Measurements from ENCODE around the gene TBC1D9B.
"Not testable (repeated sequence)": the region's sequence is repeated elsewhere in the genome, so short reads cannot be mapped to it uniquely, and the experiment has no call there.

Gene TBC1D9B

DNA sequence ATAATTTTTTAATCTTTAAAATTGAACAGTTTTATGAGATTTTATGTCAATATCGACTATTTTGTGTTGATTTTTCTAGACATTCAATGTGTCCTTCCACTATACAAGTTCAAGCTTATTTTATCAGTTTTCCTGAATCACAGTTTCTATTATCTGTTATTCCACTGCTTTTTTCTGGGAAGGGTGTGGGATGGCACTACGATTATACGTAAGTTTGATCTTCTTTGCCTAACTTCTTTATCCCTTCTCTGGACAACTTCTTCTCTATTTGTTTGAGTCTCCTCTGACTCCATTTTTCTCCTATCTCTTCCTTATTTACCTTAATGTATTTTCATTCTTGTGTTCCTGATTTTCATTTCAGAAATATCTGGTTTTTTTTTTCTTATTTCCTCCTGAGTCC is 24.5 kb downstream of the TBC1D9B start:
- DNase-seq, result no peak

GRCh38 chr5:179882338-179882737 is 25.4 kb downstream of the TBC1D9B start:
- no peak for DNase-seq

DNA sequence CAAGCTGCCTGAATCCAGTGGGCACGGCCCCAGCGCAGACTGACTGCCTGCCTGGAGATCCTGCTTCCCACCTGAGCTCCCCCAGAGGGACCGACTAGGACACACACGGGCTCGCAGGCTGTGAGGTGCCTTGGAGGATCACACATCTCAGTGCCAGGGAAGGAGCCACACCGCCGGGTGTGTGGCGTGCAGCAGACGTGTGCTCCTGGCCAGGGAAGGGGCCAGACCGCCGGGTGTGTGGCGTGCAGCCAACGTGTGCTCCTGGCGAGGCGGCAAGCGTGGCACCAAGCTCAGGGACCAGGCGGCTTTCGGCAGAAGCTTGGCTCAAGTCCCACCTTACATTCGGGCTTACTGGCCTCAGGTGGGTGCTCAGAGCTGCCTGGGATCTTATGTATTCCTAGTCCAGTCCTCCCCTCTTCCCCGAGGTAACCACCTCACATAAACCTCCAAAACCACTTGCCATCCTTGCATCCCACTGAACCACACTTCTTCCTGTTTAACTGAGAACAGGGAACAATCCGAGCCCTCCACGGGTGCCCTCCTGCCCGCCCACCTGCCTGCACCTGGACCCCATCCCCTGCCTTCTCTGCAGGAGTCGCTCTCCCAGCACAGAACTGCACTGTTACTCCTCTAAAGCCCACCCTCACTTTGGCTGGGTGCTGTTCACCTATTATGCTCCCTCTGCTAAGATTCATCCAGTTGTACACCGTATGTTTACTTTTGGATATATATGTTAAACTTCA is 26.7 kb downstream of the TBC1D9B start:
- no peak for DNase-seq

- DNase-seq, result no peak
Measured at GRCh38 chr5:179880066-179880650, 27.5 kb downstream of the TBC1D9B start.

DNA sequence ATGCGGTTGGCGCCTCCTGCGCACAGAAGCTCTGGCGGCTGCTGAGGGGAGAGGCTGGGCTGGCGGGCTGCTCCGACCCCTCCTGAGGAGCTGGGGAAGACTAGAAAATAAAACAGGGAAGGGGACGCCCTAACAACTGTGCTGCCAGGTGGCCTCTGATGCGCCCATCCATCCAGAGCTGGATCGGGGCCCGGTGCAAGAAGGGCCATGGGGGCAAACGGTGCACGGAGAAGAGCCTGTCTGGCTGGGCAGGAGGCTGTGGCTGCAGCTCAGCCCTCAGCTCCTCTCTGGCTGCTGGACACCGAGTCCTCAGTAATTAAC is 28.0 kb downstream of the TBC1D9B start:
- no peak for DNase-seq

GRCh38 chr5:179879003-179879689 is 28.6 kb downstream of the TBC1D9B start:
- no peak for DNase-seq

DNA sequence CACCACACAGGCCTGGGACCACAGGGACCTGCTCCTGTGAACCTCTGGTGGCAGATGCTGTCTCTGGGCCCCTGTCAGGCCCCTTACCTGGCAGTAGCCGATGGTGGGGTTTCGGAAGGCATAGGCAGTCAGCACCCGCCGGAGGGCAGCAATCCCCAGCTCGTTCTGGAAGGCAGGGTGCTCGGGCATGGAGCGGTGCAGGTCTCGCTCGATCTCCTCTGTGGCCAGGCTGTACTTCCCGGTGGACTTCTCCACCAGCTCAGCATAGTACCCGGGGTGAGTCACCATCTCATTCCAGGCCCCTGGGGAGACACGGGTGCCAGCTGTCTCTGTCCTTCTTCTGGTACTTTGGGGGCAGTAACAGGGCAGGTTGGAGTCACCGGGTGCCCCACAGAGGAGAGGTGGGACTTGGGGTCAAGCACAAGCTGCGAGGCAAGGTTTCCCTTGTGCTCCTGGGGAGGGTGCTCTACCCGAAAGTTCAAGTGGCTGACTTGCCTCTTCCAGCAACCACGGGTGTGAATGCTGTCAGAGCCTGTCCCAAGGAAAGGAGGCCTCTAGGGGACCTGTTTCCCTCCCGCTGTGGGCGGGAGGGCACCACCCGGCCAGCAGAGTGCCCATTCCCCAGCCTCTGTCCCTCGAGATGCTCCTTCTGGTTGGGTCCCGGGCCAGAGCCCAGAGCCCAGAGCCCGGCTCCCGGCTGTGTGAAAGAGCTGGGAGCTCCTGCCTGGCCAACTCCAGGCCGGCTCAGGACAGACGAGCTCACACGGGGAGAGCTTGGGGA is 29.3 kb downstream of the TBC1D9B start:
- no peak for DNase-seq

DNA sequence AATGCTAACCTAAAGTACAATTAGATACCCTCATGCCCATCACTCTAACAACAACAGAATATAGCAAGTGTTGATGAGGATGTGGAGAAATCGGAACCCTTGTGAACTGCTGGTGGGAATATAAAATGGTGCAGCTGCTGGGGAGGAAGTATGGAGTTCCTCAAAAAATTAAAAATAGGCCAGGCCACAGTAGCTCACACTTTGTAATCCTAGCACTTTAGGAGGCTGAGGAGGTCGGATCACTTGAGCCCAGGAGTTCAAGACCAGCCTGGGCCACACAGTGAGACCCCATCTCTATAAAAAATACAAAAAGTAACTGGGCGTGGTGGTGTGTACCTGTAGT is 31.1 kb downstream of the TBC1D9B start:
- no peak for DNase-seq

- DNase-seq, result no peak
Measured at GRCh38 chr5:179875741-179876609, 31.7 kb downstream of the TBC1D9B start.

- DNase-seq, result no peak
Measured at GRCh38 chr5:179874536-179875292, 33.0 kb downstream of the TBC1D9B start.

- no peak for DNase-seq
Measured at GRCh38 chr5:179874136-179874535, 33.6 kb downstream of the TBC1D9B start.

DNA sequence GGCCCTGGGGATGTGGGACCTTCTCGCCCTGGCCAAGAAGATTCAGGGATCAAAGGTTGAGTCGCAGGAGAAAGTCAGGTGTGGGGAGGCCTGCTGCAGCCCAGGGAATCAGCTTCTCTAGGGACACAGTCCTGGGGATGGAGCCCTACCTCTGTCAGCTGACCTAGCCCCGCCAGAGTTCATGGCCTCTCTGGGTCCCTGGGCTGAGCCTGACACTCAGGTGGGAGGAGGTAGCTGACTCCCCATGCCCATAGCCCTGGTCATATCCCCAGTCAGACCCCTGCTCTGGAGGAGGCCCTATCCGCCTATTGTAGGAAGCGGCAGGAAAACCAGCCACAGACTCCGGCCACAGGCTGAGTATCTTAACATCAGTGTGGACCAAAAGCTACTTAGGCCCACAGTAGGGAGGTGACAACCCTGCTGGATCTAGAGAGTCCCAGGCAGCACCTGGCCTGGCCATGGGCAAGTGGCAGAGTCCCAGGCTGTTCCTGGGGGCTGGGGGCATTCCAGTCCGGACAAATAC is 34.0 kb downstream of the TBC1D9B start:
- no peak for DNase-seq

DNA sequence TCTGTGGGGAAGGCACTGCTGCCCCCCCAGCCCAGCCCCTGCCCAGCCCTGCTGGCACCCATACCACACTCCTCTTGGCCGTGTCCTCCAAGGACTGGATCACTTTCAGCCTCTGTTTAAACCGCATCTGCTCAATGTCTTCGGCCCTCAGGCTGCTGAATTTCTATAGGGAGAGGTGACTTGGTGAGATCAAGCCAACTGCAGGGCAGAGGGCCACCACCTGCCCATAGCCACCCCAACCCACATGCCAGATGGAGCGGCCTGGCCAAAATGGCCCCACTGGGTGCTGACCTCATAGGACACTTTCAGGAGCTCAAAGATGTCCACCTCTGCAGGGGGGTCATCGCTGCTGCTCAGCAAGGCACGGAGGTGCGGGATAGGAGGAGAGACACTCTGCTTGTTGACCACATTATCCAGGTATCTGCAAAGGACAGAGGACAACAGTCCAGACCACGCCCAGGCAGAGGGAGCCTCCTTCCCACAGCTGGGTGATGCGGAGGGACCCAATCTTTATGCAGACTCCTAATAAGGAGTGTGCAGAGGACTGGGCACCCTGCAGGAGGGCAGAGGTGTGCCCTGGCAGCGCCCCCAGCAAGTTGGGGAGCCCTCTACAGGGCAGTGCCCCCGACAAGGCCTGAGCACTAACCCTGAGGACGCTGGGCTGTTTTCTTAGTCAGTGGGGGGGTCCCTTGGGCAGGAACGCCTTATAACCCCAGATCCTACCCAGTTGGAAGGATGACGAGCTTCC is 34.7 kb downstream of the TBC1D9B start:
- DNase-seq, result no peak

GRCh38 chr5:179872055-179872827 is 35.5 kb downstream of the TBC1D9B start:
- DNase-seq, result no peak

DNA sequence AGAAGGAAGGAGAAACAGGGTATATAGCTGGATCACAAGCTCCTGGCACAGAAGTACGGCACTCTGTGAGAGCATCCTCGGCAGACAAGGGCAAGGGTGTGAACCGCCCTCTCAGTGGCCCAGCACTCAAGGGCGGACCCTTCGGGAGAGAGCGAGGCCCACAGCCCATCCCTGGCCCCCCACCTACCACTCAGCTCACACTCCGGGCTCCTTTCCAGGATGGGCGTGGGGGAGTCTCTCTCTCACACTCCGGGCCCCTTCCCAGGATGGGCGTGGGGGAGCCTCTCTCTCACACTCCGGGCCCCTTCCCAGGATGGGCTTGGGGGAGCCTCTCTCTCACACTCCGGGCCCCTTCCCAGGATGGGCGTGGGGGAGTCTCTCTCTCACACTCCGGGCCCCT is 36.2 kb downstream of the TBC1D9B start:
- DNase-seq, result not testable (repeated sequence)

DNA sequence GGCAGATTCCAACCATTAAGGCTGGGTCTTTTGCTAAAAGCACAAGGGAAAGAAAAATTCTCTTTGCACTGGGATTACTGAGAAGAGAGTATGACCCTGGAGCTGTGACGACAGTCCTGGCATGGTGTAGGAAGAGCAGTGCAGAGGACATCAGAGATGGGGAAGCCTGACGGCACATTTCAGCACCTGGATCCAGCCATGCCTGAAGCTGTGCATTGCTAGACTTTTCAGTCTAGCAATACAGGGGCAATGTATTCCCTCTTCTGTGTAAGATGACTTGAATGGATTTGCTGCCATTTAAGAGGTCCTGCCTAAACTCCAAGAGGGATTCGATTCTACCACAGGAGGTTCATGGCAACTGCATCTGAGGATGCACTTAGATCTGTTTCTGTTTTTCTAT is 36.7 kb downstream of the TBC1D9B start:
- no peak for DNase-seq

- peak; percentile 68 for DNase-seq
Measured at GRCh38 chr5:179870403-179870903, 37.2 kb downstream of the TBC1D9B start.

DNA sequence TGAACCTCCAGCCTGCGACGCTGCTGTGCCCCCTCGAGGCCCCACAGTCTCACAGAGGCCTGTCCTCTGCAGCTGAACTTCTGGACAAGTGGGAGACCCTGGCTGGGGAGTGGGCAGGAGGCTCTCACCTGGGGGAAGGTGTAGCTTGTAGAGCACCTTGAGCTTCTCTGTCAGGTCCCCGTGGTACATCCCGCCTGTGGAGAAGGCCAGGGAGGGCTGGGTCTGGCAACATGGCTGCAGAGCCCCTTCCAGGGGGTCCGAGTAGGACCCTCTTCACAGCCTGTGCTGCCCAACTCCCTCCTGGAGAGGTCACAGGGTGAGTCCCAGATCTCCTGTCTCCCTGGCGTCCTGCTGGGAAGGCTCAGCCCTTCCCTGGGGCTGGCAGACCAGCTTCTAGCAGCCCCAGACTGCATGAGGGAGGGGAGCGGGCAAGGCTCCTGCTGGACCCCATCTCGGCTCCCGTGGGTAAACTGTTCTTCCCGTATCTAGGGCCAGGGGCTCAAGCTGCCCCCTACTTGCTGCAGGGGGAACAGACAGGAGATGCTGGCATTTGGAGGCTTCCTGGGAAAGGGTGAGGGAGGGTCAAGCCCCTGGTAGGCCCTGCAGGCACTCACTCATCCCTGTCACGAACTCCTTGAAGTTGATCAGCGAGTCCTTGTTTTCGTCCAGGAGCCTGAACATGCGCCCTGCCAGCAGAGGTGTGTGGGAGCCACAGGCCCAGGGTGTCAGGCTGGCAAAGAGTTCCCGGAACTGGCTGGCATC is 37.9 kb downstream of the TBC1D9B start:
- no peak for DNase-seq

GRCh38 chr5:179869101-179869500 is 38.6 kb downstream of the TBC1D9B start:
- DNase-seq, result no peak
